ENCODE data around the gene NKX3-2. TPM values are rescaled to one million over a fixed set of nuclear protein-coding genes. Genes with fewer than 3 reads are reported as not detected.

Gene NKX3-2
- total RNA-seq, 2 experiments from 2014 or later: not detected

GRCh38 chr4:13546941-13547484 is 2.7 kb upstream of the NKX3-2 start:
- ChIA-PET POLR2A (no interaction called here), CTCF (interaction anchor here (0.8 to 4.3 kb wide), 3 partner anchors 11 to 697 kb away, joined by 3 to 25 read pairs (median 5); no protein-coding TSS in a partner anchor)
- Mint-ChIP-seq H3K4me1 (ENCODE audit: low read depth) (peaks cover 32% of the 10 kb centered on the region), H3K9me3 (peaks cover 2% of the 10 kb centered on the region), H3K27me3 (peaks cover 61% of the 10 kb centered on the region), H3K36me3 (ENCODE audit: low read depth) (peaks cover 3% of the 10 kb centered on the region), H3K27ac (peak overlapping the region; percentile 46), H3K4me3 (peak overlapping the region; percentile 78)
- intact Hi-C loops (cut with micrococcal nuclease): loop anchor here (5.0 kb wide), 1 partner anchor 65 kb away; the partner anchor contains the start of gene RAB28
- TF ChIP-seq CTCF (IDR thresholded peaks at IDR 0.05): no peak
- DNase-seq: no peak
- ATAC-seq: peak; percentile 2

DNA sequence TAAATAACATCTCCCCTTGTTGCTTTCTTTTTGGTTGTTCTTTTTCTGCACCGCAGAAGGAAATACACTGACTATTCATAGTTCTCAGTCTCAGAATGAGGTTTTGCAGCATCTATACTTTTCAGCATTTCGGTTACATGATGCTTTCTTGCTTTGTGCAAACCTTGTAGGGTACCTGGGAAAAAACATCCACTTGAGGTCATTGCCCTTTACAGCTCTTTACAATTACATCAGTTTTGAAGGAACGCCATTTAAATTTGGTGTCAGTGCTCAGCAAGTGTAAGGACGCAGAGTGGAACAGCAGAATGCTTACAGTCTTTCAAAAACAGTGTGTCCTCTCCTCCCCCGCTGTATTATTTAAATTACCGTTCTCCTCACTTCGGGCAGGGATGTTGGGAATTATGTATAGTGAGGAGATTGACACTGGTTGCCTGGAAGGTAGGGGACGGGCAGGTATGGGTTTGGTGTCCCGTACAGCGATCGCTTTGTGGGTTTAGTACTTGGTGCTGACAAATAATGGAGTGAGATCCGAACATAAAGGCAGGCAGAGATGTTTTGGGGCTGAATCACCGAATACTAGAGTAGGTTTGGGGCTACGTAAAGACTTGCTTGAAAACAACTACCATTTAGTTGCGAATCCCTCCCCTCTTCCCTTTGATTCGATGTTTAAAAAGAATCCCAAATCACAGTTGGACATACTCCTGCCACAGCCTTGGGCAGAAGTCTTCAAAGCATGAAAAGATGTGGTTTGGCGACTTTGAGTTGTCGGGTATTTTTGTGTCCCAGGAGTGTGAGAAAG is 2.0 kb upstream of the NKX3-2 start:
- no peak for TF ChIP-seq CTCF (IDR thresholded peaks at IDR 0.05)
- no peak overlapping the region for H3K27ac Mint-ChIP-seq
- ATAC-seq (no peak), DNase-seq (no peak)
- ChIA-PET POLR2A (no interaction called here), CTCF (interaction anchor here (0.8 to 4.3 kb wide), 2 partner anchors 694 to 696 kb away, joined by 3 to 25 read pairs; no protein-coding TSS in a partner anchor)
- peaks cover 36% of the 10 kb centered on the region for H3K4me1 Mint-ChIP-seq (ENCODE audit: low read depth)
- H3K27me3 Mint-ChIP-seq: peaks cover 60% of the 10 kb centered on the region
- H3K36me3 Mint-ChIP-seq (ENCODE audit: low read depth): peaks cover 3% of the 10 kb centered on the region
- H3K4me3 Mint-ChIP-seq: peak overlapping the region; percentile 78
- intact Hi-C loops (cut with micrococcal nuclease): loop anchor here (5.0 kb wide), 1 partner anchor 64 kb away; the partner anchor contains the start of gene RAB28
- H3K9me3 Mint-ChIP-seq: no peaks in the 10 kb centered on the region

- ChIA-PET CTCF (no interaction called here), POLR2A (no interaction called here)
- ATAC-seq: no peak
- no peak for DNase-seq
- intact Hi-C loops (cut with micrococcal nuclease): loop anchor here (5.0 kb wide), 1 partner anchor 63 kb away; the partner anchor contains the start of gene RAB28
- Mint-ChIP-seq H3K4me3 (peak overlapping the region; percentile 74), H3K9me3 (no peaks in the 10 kb centered on the region), H3K36me3 (ENCODE audit: low read depth) (peaks cover 3% of the 10 kb centered on the region), H3K4me1 (ENCODE audit: low read depth) (peaks cover 45% of the 10 kb centered on the region), H3K27ac (no peak overlapping the region), H3K27me3 (peaks cover 61% of the 10 kb centered on the region)
- TF ChIP-seq CTCF (IDR thresholded peaks at IDR 0.05): no peak
Observed at GRCh38 chr4:13545394-13545808, 1.1 kb upstream of the NKX3-2 start.

DNA sequence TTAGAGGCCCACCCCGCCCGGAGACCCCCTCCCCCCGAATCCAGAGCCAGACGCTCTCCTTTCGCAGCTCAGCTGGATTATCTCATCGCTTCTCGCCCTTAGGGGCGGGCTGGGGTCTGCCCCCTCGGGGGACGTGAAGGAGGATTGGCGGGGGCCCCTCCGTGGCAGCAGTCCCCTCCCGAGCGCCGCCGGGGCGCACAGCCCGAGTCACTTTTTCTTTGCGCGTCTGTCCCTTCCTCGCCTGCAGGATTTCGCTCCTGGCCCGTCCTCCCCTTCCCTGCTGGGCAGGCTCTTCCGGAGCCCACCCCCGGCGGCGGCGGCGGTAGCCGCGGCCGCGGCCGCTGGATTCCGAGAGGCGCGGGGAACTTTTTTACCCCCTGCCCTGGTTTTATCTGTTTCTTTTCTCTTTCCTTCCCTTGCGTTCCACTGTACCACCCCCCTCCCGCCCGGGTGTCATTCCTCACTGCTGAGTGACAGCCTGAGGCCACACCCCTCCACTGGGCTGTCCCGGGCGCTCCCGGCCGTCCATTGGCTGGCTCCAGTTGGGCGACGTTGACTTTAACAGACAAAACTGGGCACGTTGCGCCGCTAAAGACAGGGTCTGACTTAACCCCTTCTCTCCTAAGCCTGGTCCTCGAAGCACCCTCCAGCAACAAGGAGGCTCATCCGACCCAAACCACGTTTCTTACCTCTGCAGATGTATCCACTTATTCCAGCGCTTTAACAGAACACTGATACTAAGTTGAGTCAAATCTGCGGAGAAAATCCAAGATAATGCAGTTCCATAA is 492 bp upstream of the NKX3-2 start:
- ATAC-seq (peak; percentile 68), DNase-seq (peak; percentile 75)
- CTCF ChIA-PET: interaction anchor here (5.2 kb wide), 1 partner anchor 21 kb away, joined by 31 read pairs; no protein-coding TSS in a partner anchor
- intact Hi-C loops (cut with micrococcal nuclease): loop anchor here (5.0 kb wide), 1 partner anchor 62 kb away; the partner anchor contains the start of gene RAB28
- Mint-ChIP-seq H3K4me1 (ENCODE audit: low read depth) (peaks cover 50% of the 10 kb centered on the region), H3K27me3 (peaks cover 66% of the 10 kb centered on the region), H3K36me3 (ENCODE audit: low read depth) (peaks cover 3% of the 10 kb centered on the region), H3K9me3 (no peaks in the 10 kb centered on the region), H3K4me3 (peak overlapping the region; percentile 74), H3K27ac (no peak overlapping the region)
- no peak for TF ChIP-seq CTCF (IDR thresholded peaks at IDR 0.05)
- POLR2A ChIA-PET: interaction anchor here (1.6 kb wide), 1 partner anchor 12 kb away, joined by 4 read pairs; no protein-coding TSS in a partner anchor
